NCI-H128 (cell line): ENCODE measurements around the gene RWDD4.
A peak's percentile ranks its signal among the peaks of the same experiment; 100 is the strongest.

ENCODE experiments used
- DNase-seq: peaks from one replicate; lab custom pipeline; 2025; ENCODE audit not compliant: unreplicated experiment; lab: John Stamatoyannopoulos, UW

RWDD4 gene

GRCh38 chr4:183659029-183659871 is at the start of gene RWDD4, which contains the start of gene TRAPPC11:
Gene RWDD4, minus strand, starts transcription at chr4:183659185. Its CDS starts 233 bp downstream, at chr4:183658952.
Gene TRAPPC11, plus strand, starts transcription at chr4:183659293. Its CDS starts 4,575 bp downstream, at chr4:183663868.
- DNase-seq, result peak; percentile 80

- no peak for DNase-seq
Measured at GRCh38 chr4:183702492-183702891, 43.5 kb upstream of the RWDD4 start.

GRCh38 chr4:183700407-183700806 is 41.4 kb upstream of the RWDD4 start:
- DNase-seq, result no peak

GRCh38 chr4:183698909-183699308 is 39.9 kb upstream of the RWDD4 start:
- DNase-seq, result no peak

GRCh38 chr4:183691897-183692296 is 32.9 kb upstream of the RWDD4 start:
- DNase-seq, result no peak

- DNase-seq, result no peak
Measured at GRCh38 chr4:183691006-183691405, 32.0 kb upstream of the RWDD4 start.

GRCh38 chr4:183688216-183688615 is 29.2 kb upstream of the RWDD4 start:
- DNase-seq, result no peak

GRCh38 chr4:183686461-183686860 is 27.5 kb upstream of the RWDD4 start:
- DNase-seq, result no peak

- DNase-seq, result no peak
Measured at GRCh38 chr4:183681119-183681518, 22.1 kb upstream of the RWDD4 start.

GRCh38 chr4:183675625-183676024 is 16.6 kb upstream of the RWDD4 start:
- DNase-seq, result no peak

GRCh38 chr4:183674153-183674552 is 15.2 kb upstream of the RWDD4 start:
- DNase-seq, result no peak

GRCh38 chr4:183670960-183671555 is 12.1 kb upstream of the RWDD4 start:
- DNase-seq, result no peak

GRCh38 chr4:183670251-183670650 is 11.3 kb upstream of the RWDD4 start:
- DNase-seq, result no peak

- DNase-seq, result no peak
Measured at GRCh38 chr4:183666088-183666487, 7.1 kb upstream of the RWDD4 start.

- DNase-seq, result no peak
Measured at GRCh38 chr4:183659872-183660242, 872 bp upstream of the RWDD4 start.

- DNase-seq, result no peak
Measured at GRCh38 chr4:183658362-183659028, 490 bp downstream of the RWDD4 start.

- DNase-seq, result no peak
Measured at GRCh38 chr4:183657564-183657963, 1.4 kb downstream of the RWDD4 start.

GRCh38 chr4:183645326-183645725 is 13.7 kb downstream of the RWDD4 start:
- no peak for DNase-seq

- DNase-seq, result no peak
Measured at GRCh38 chr4:183639291-183639690, 19.7 kb downstream of the RWDD4 start.

- DNase-seq, result no peak
Measured at GRCh38 chr4:183638436-183638835, 20.5 kb downstream of the RWDD4 start.

GRCh38 chr4:183637461-183637860 is 21.5 kb downstream of the RWDD4 start:
- DNase-seq, result no peak

- DNase-seq, result no peak
Measured at GRCh38 chr4:183636923-183637322, 22.1 kb downstream of the RWDD4 start.
